Fibroblast of lung (primary cell): ENCODE data around the gene BDP1. TPM values are rescaled to one million over a fixed set of nuclear protein-coding genes. Genes with fewer than 3 reads are reported as not detected.
"Not testable (repeated sequence)": the region's sequence is repeated elsewhere in the genome, so short reads cannot be mapped to it uniquely, and the experiment has no call there.

ENCODE experiments used
- DNase-seq, 2 donors: peaks; one replicate each; pipeline versions ENCODE4 v3.0.0 to v3.0.0-alpha.2; 2010; ENCODE audit warnings: low read depth in 2 of 2
- H2AFZ ChIP-seq: 2 replicates; pipeline ENCODE4 v1.5.1; 2012; ENCODE audit warnings: low read length, control low read depth, inconsistent platforms
- H3K27ac ChIP-seq: 2 replicates; pipeline ENCODE4 v1.5.1; 2011; ENCODE audit warnings: low read length, control low read depth; ENCODE audit not compliant: insufficient read depth
- H3K27me3 ChIP-seq: 2 replicates; pipeline ENCODE4 v1.5.1; 2011; ENCODE audit warnings: mild to moderate bottlenecking, low read length; ENCODE audit not compliant: control insufficient read depth, insufficient read depth
- H3K36me3 ChIP-seq: 2 replicates; pipeline ENCODE4 v1.5.1; 2011; ENCODE audit warnings: low read length; ENCODE audit not compliant: control insufficient read depth, insufficient read depth
- H3K4me1 ChIP-seq: 2 replicates; pipeline ENCODE4 v1.5.1; 2011; ENCODE audit warnings: low read length; ENCODE audit not compliant: control insufficient read depth, insufficient read depth; ENCODE audit errors: extremely low read depth
- H3K4me2 ChIP-seq: 2 replicates; pipeline ENCODE4 v1.5.1; 2011; ENCODE audit warnings: low read length, control low read depth; ENCODE audit not compliant: insufficient read depth; ENCODE audit errors: extremely low read depth
- H3K4me3 ChIP-seq, 4 experiments: fragments of 200-600 bp in 1 of 4; sonication (generic) in 1 of 4; replicated peaks in 1 of 4; 2 replicates each; pipeline ENCODE4 v1.5.1; 2011 to 2016; ENCODE audit warnings: low read length in 4 of 4, low read depth in 3 of 4, mild to moderate bottlenecking in 3 of 4, control low read depth in 2 of 4, inconsistent platforms in 1 of 4, mixed read lengths in 1 of 4; ENCODE audit not compliant: insufficient read depth in 1 of 4; ENCODE audit errors: control extremely low read depth in 1 of 4
- H3K79me2 ChIP-seq: 2 replicates; pipeline ENCODE4 v1.5.1; 2012; ENCODE audit warnings: mild to moderate bottlenecking, low read length, inconsistent platforms; ENCODE audit not compliant: control insufficient read depth, insufficient read depth
- H3K9ac ChIP-seq: 2 replicates; pipeline ENCODE4 v1.5.1; 2011; ENCODE audit warnings: mild to moderate bottlenecking, low read length, control low read depth; ENCODE audit not compliant: insufficient read depth
- H3K9me3 ChIP-seq: 2 replicates; pipeline ENCODE4 v1.5.1; 2012; ENCODE audit warnings: low read depth, low read length; ENCODE audit not compliant: control insufficient read depth, insufficient read depth
- H4K20me1 ChIP-seq: 2 replicates; pipeline ENCODE4 v1.5.1; 2011; ENCODE audit warnings: low read length; ENCODE audit not compliant: control insufficient read depth, insufficient read depth; ENCODE audit errors: extremely low read depth
- EZH2 ChIP-seq: IDR thresholded peaks from 2 replicates; pipeline ENCODE4 v1.5.1; 2012; ENCODE audit warnings: low read length, control low read depth, mild to moderate bottlenecking; ENCODE audit errors: missing control alignments
- polyA plus RNA-seq, 2 donors: library from polyadenylated mRNA; depleted of rRNA in 1 of 2; stranded (reverse) in 1 of 2; unstranded in 1 of 2; fragments of >200 nt; gene quantifications; 2 replicates each; pipeline ENCODE4 v1.2.1, GENCODE V29; 2011 to 2012; ENCODE audit warnings: missing spikeins in 1 of 2
- total RNA-seq: library from RNA; depleted of rRNA; stranded (reverse); fragments of >200 nt; gene quantifications from 2 replicates; pipeline ENCODE4 v1.2.1, GENCODE V29; 2014
- TF ChIP-seq, protein P1 (sequence below), 2 donors: IDR thresholded peaks in 1 of 2; conservative IDR thresholded peaks in 1 of 2; 1 replicate in 1 of 2; 2 replicates in 1 of 2; pipeline ENCODE4 v1.5.1; 2011 to 2012; ENCODE audit warnings: low read length in 2 of 2, control low read depth in 1 of 2, inconsistent platforms in 1 of 2, low read depth in 1 of 2, mild to moderate bottlenecking in 1 of 2

BDP1 gene
- total and polyA plus RNA-seq, 2 donors (not counting 1 experiment from before 2014, with no cell fraction given): 13.3 to 21.3 TPM

DNA sequence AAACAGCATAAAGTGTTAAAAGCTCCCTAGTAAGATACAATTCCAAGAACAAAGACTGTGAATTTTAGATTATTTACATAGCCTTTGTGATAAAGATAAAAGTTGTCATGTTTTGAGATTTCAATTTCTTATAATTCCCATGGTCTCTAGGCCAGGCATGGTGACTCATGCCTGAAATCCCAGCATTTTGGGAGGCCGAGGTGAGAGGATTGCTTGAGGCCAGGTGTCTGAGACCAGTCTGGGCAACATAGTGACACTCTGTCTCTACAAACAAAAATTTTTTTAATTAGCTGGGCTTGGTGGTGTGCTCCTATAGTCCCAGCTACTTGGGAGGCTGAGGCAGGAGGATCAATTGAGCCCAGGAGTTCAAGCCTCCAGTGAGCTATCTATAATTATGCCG, 48.1 kb downstream of the BDP1 start:
- H3K9me3 ChIP-seq: no peaks in the 10 kb centered on the region
- H4K20me1 ChIP-seq: no peaks in the 10 kb centered on the region
- no peak overlapping the region for H2AFZ ChIP-seq
- DNase-seq: no peak
- no peak overlapping the region for H3K4me3 ChIP-seq
- H3K27ac ChIP-seq: no peak overlapping the region
- TF ChIP-seq EZH2: no peak
- TF ChIP-seq, protein P1, sequence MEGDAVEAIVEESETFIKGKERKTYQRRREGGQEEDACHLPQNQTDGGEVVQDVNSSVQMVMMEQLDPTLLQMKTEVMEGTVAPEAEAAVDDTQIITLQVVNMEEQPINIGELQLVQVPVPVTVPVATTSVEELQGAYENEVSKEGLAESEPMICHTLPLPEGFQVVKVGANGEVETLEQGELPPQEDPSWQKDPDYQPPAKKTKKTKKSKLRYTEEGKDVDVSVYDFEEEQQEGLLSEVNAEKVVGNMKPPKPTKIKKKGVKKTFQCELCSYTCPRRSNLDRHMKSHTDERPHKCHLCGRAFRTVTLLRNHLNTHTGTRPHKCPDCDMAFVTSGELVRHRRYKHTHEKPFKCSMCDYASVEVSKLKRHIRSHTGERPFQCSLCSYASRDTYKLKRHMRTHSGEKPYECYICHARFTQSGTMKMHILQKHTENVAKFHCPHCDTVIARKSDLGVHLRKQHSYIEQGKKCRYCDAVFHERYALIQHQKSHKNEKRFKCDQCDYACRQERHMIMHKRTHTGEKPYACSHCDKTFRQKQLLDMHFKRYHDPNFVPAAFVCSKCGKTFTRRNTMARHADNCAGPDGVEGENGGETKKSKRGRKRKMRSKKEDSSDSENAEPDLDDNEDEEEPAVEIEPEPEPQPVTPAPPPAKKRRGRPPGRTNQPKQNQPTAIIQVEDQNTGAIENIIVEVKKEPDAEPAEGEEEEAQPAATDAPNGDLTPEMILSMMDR (conservative IDR thresholded peaks at IDR 0.05 in 1 of 2, IDR thresholded peaks at IDR 0.05 in 1 of 2; ENCODE audit: low read depth in 1 of 2, low read length in 2 of 2): no peak
- H3K4me2 ChIP-seq: no peak overlapping the region
- H3K9ac ChIP-seq: no peak overlapping the region
- no peaks in the 10 kb centered on the region for H3K27me3 ChIP-seq
- no peaks in the 10 kb centered on the region for H3K4me1 ChIP-seq
- H3K79me2 ChIP-seq: no peaks in the 10 kb centered on the region
- H3K36me3 ChIP-seq: peaks cover 2% of the 10 kb centered on the region

DNA sequence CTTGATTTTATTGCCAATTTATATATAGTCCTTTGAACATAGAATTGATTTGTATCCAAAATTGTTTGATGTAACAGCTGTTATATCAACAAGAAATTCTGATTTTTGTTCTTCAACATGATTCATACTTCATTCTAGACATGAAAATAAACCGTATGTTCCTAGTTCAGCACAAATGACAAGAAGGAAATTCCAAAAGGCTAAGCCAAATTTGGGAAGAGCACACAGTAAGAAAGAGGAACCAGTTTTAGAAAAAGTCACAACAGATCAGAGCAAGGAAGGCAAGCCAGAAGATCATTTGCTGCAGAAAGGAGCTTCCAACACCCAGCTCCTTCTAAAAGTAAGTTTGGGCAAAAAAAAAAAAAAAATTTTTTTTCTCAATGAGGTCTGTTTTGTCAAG, 66.7 kb downstream of the BDP1 start:
- no peak overlapping the region for H3K9ac ChIP-seq
- no peak for TF ChIP-seq EZH2
- TF ChIP-seq, protein P1 (conservative IDR thresholded peaks at IDR 0.05 in 1 of 2, IDR thresholded peaks at IDR 0.05 in 1 of 2; ENCODE audit: low read depth in 1 of 2, low read length in 2 of 2): no peak
- peaks cover 4% of the 10 kb centered on the region for H3K36me3 ChIP-seq
- no peaks in the 10 kb centered on the region for H3K27me3 ChIP-seq
- no peak overlapping the region for H2AFZ ChIP-seq
- peak in 1 of 2 donors; percentile 28 for DNase-seq
- H4K20me1 ChIP-seq: no peaks in the 10 kb centered on the region
- H3K4me3 ChIP-seq: no peak overlapping the region
- no peaks in the 10 kb centered on the region for H3K79me2 ChIP-seq
- H3K4me2 ChIP-seq: no peak overlapping the region
- H3K9me3 ChIP-seq: no peaks in the 10 kb centered on the region
- no peak overlapping the region for H3K27ac ChIP-seq
- H3K4me1 ChIP-seq: no peaks in the 10 kb centered on the region

DNA sequence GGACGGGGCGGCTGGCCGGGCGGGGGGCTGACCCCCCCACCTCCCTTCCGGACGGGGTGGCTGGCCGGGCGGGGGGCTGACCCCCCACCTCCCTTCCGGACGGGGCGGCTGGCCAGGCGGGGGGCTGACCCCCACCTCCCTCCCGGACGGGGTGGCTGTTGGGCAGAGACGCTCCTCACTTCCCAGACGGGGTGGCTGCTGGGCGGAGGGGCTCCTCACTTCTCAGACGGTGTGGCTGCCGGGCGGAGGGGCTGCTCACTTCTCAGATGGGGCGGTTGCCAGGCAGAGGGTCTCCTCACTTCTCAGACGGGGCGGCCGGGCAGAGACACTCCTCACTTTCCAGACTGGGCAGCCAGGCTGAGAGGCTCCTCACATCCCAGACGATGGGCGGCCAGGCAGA, 70.2 kb downstream of the BDP1 start:
- not testable (repeated sequence) for DNase-seq

More for the DNA sequence above, 70.2 kb downstream of the BDP1 start:
- not testable (repeated sequence) for H3K79me2 ChIP-seq, H3K27me3 ChIP-seq, H3K4me1 ChIP-seq, H3K27ac ChIP-seq, H4K20me1 ChIP-seq, H3K9ac ChIP-seq, H2AFZ ChIP-seq, H3K4me3 ChIP-seq, H3K9me3 ChIP-seq, H3K36me3 ChIP-seq, H3K4me2 ChIP-seq
